HG03575 (cell line): Measurements from ENCODE around the gene CDC42BPB.

Experiments used
- ATAC-seq: cut with Tn5 transposase; IDR thresholded peaks from one replicate; pipeline ENCODE4 v1.9.1; 2021; ENCODE audit not compliant: unreplicated experiment, insufficient number of reproducible peaks, low FRiP score; ENCODE audit errors: extremely low read depth

CDC42BPB gene

GRCh38 chr14:103006991-103007520, 50.3 kb downstream of the CDC42BPB start:
- no peak for ATAC-seq

- ATAC-seq, result no peak
Observed at GRCh38 chr14:103006106-103006505, 51.2 kb downstream of the CDC42BPB start.

GRCh38 chr14:103003850-103004249, 53.5 kb downstream of the CDC42BPB start:
- ATAC-seq, result no peak

- no peak for ATAC-seq
Observed at GRCh38 chr14:103003351-103003615, 54.1 kb downstream of the CDC42BPB start.

- no peak for ATAC-seq
Observed at GRCh38 chr14:103002578-103003350, 54.6 kb downstream of the CDC42BPB start.

- ATAC-seq, result no peak
Observed at GRCh38 chr14:103001651-103002396, 55.5 kb downstream of the CDC42BPB start.

GRCh38 chr14:103001226-103001625, 56.1 kb downstream of the CDC42BPB start:
- ATAC-seq, result no peak

GRCh38 chr14:103000291-103000921, 56.9 kb downstream of the CDC42BPB start:
- no peak for ATAC-seq

GRCh38 chr14:102999227-102999895, 58.0 kb downstream of the CDC42BPB start:
- ATAC-seq, result no peak

- ATAC-seq, result no peak
Observed at GRCh38 chr14:102998393-102998792, 59.0 kb downstream of the CDC42BPB start.

GRCh38 chr14:102996941-102997340, 60.4 kb downstream of the CDC42BPB start:
- ATAC-seq, result no peak

GRCh38 chr14:102994689-102995088, 62.7 kb downstream of the CDC42BPB start:
- no peak for ATAC-seq

- no peak for ATAC-seq
Observed at GRCh38 chr14:102993523-102993922, 63.8 kb downstream of the CDC42BPB start.

GRCh38 chr14:102991376-102991775, 66.0 kb downstream of the CDC42BPB start:
- ATAC-seq, result no peak

- no peak for ATAC-seq
Observed at GRCh38 chr14:102988054-102988453, 69.3 kb downstream of the CDC42BPB start.

- no peak for ATAC-seq
Observed at GRCh38 chr14:102986810-102987579, 70.4 kb downstream of the CDC42BPB start.

GRCh38 chr14:102985665-102986064, 71.7 kb downstream of the CDC42BPB start:
- no peak for ATAC-seq

GRCh38 chr14:102984336-102985102, 72.8 kb downstream of the CDC42BPB start:
- ATAC-seq, result no peak
